Measurements from ENCODE around the gene CCT7. TPM values are rescaled to one million over a fixed set of nuclear protein-coding genes. Genes with fewer than 3 reads are reported as not detected.

CCT7 gene
- total and polyA plus RNA-seq, 10 of the 15 experiments (the other 5 are each of a cell fraction or from before 2014, with no cell fraction given): 206 to 598 (median 486) TPM

- TF ChIP-seq EGR1 (IDR thresholded peaks at IDR 0.05; ENCODE audit: borderline replicate concordance in 1 of 2, low read depth in 2 of 2, low read length in 2 of 2) (no peak), TCF3 (IDR thresholded peaks at IDR 0.05; ENCODE audit: borderline replicate concordance, insufficient read depth, low read depth, low read length) (no peak), MYC (IDR thresholded peaks at IDR 0.05; ENCODE audit: insufficient read depth, insufficient read length, insufficient replicate concordance, low read length, severe bottlenecking) (no peak), SUZ12 (IDR thresholded peaks at IDR 0.05; ENCODE audit: unreplicated experiment) (no peak), ZSCAN29 (IDR thresholded peaks at IDR 0.05) (no peak), NFYB (IDR thresholded peaks at IDR 0.05; ENCODE audit: insufficient read depth, low read depth, low read length) (no peak), ZNF217 (IDR thresholded peaks at IDR 0.05) (no peak)
- TF ChIP-seq, protein P1, sequence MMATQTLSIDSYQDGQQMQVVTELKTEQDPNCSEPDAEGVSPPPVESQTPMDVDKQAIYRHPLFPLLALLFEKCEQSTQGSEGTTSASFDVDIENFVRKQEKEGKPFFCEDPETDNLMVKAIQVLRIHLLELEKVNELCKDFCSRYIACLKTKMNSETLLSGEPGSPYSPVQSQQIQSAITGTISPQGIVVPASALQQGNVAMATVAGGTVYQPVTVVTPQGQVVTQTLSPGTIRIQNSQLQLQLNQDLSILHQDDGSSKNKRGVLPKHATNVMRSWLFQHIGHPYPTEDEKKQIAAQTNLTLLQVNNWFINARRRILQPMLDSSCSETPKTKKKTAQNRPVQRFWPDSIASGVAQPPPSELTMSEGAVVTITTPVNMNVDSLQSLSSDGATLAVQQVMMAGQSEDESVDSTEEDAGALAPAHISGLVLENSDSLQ (IDR thresholded peaks at IDR 0.05): no peak
- Histone ChIP-seq H3K4me1 (ENCODE audit: control insufficient read depth, insufficient read depth, low read length) (no peaks in the 10 kb centered on the region), H3K4me2 (ENCODE audit: control insufficient read depth, insufficient read depth) (peak overlapping the region; percentile 88), H3K27ac (ENCODE audit: control insufficient read depth, insufficient read depth) (peak overlapping the region; percentile 22), H4K20me1 (ENCODE audit: control insufficient read depth, insufficient read depth) (no peaks in the 10 kb centered on the region; the same call in 1 of the 2 replicates), H2AFZ (ENCODE audit: control insufficient read depth, low read depth, low read length) (peak overlapping the region; percentile 25; the same call in 1 of the 2 replicates), H3K4me3 (peak overlapping the region; percentile 61; the same call in 1 of the 2 replicates), H3K36me3 (ENCODE audit: control insufficient read depth in 2 of 2, insufficient read depth in 2 of 2, low read length in 1 of 2) (peaks cover 3% of the 10 kb centered on the region in 2 experiments; a peak in 3 of 4 replicates), H3K27me3 (replicated peaks in 1 of 2; ENCODE audit: control insufficient read depth in 2 of 2, insufficient read depth in 2 of 2, low read length in 1 of 2) (no peaks in the 10 kb centered on the region), H3K9me3 (replicated peaks; ENCODE audit: control insufficient read depth, insufficient read depth, low read length) (no peaks in the 10 kb centered on the region), H3K79me2 (ENCODE audit: control insufficient read depth, insufficient read depth, low read length) (no peaks in the 10 kb centered on the region; the same call in 1 of the 2 replicates), H3K9ac (ENCODE audit: control insufficient read depth, insufficient read depth, low read length) (peak overlapping the region; percentile 50; the same call in 1 of the 2 replicates)
- ChIA-PET POLR2A (no interaction called here), SMC1A (ENCODE audit: uncharacterized antibody, unreplicated experiment) (no interaction called here), RAD21 (ENCODE audit: unreplicated experiment) (no interaction called here), CTCF (no interaction called here)
- DNase-seq (ENCODE audit: low read depth, low spot score) (no peak), ATAC-seq (no peak), FAIRE-seq (no peak)
- no TSS peak for BruUV-seq (replicated peaks)
- in situ Hi-C loops (cut with MboI) (no loop called here), intact Hi-C loops (cut with micrococcal nuclease; ENCODE audit: unreplicated experiment) (no loop called here)
- WGBS (ENCODE audit: insufficient coverage, insufficient replicate concordance, low lambda C conversion rate, missing lambda C conversion rate): 60% methylated on average over 16 of the region's 22 CpGs
Measured at GRCh38 chr2:73269686-73270465, 35.8 kb downstream of the CCT7 start.
